Natural killer cell (primary cell): Measurements from ENCODE around the gene S100A7A. TPM values are rescaled to one million over a fixed set of nuclear protein-coding genes. Genes with fewer than 3 reads are reported as not detected.
"Not testable (repeated sequence)": the region's sequence is repeated elsewhere in the genome, so short reads cannot be mapped to it uniquely, and the experiment has no call there.

Source experiments
- ATAC-seq, 3 donors: fragments of 150-1000 bp in 2 of 3; fragments of 200-7000 bp in 1 of 3; cut with Tn5 transposase; 1 replicate in 1 of 3; 2 replicates in 2 of 3; pipeline ENCODE4 v1.10.0; 2021; ENCODE audit warnings: mild to moderate bottlenecking in 2 of 3, moderate library complexity in 2 of 3
- DNase-seq, 2 donors: peaks; one replicate each; pipeline versions ENCODE4 v3.0.0 to v3.0.0-alpha.2; 2013 to 2021; ENCODE audit warnings: mixed read lengths in 1 of 2
- H3K27ac ChIP-seq: one replicate; pipeline ENCODE4 v1.5.1; 2013; ENCODE audit warnings: mild to moderate bottlenecking, low read length
- H3K27me3 ChIP-seq: one replicate; pipeline ENCODE4 v1.6.1; 2013; ENCODE audit warnings: low read length; ENCODE audit not compliant: control insufficient read depth, insufficient read depth
- H3K36me3 ChIP-seq: one replicate; pipeline ENCODE4 v1.6.1; 2013; ENCODE audit warnings: low read length; ENCODE audit not compliant: control insufficient read depth, insufficient read depth
- H3K4me1 ChIP-seq: one replicate; pipeline ENCODE4 v1.6.1; 2013; ENCODE audit warnings: low read length; ENCODE audit not compliant: control insufficient read depth, insufficient read depth
- H3K4me3 ChIP-seq: one replicate; pipeline ENCODE4 v1.5.1; 2013; ENCODE audit warnings: low read length
- H3K9me3 ChIP-seq: one replicate; pipeline ENCODE4 v1.6.1; 2013; ENCODE audit warnings: low read length; ENCODE audit not compliant: control insufficient read depth, insufficient read depth
- H3K27ac Mint-ChIP-seq, 2 donors: one replicate each; pipeline ENCODE4 v1.8.0; 2022; ENCODE audit warnings: mild to moderate bottlenecking in 2 of 2, mixed read lengths in 2 of 2, moderate library complexity in 1 of 2
- H3K27me3 Mint-ChIP-seq, 2 donors: one replicate each; pipeline ENCODE4 v1.8.0; 2022; ENCODE audit warnings: low read depth in 2 of 2, mixed read lengths in 2 of 2
- H3K36me3 Mint-ChIP-seq: one replicate; pipeline ENCODE4 v1.8.0; 2022; ENCODE audit warnings: mixed read lengths
- H3K4me1 Mint-ChIP-seq, 2 donors: one replicate each; pipeline ENCODE4 v1.8.0; 2022; ENCODE audit warnings: mixed read lengths in 2 of 2
- H3K4me3 Mint-ChIP-seq: one replicate; pipeline ENCODE4 v1.8.0; 2022; ENCODE audit warnings: mild to moderate bottlenecking, moderate library complexity, mixed read lengths
- H3K9me3 Mint-ChIP-seq, 2 donors: one replicate each; pipeline ENCODE4 v1.8.0; 2022; ENCODE audit warnings: mixed read lengths in 2 of 2
- WGBS: methylation state at CpG from one replicate; pipeline ENCODE4 v1.1.7; 2013; ENCODE audit warnings: missing lambda C conversion rate; ENCODE audit not compliant: insufficient coverage; 5-methylcytosine and 5-hydroxymethylcytosine counted together
- intact Hi-C: fragments of 100-400 bp; cut with micrococcal nuclease; formaldehyde crosslinking; loops from one replicate; pipeline ENCODE4 v1.14.2; 2022
- total RNA-seq, 4 donors: library from RNA; stranded (reverse); fragments of 120-200 nt in 1 of 4; gene quantifications; one replicate each; pipeline versions ENCODE4 v1.2.3 to v1.2.4, GENCODE V29; 2013 to 2022
- TF ChIP-seq, protein P1 (sequence below): fragments of 200-600 bp; IDR thresholded peaks from one replicate; pipeline ENCODE4 v1.8.0; 2022; ENCODE audit warnings: antibody characterized with exemption

S100A7A gene
- total RNA-seq, 3 donors from 2014 or later (not counting 1 experiment from before 2014, with no cell fraction given): not detected

- intact Hi-C loops: loop anchor here (2.0 kb wide), 1 partner anchor 51 kb away; no protein-coding TSS in a partner anchor
- Mint-ChIP-seq H3K36me3 (no peaks in the 10 kb centered on the region), H3K4me3 (no peak overlapping the region), H3K4me1 (no peaks in the 10 kb centered on the region), H3K27ac (no peak overlapping the region), H3K9me3 (no peaks in the 10 kb centered on the region), H3K27me3 (peaks cover 7 to 14% of the 10 kb centered on the region in 2 donors)
- WGBS: 87% methylated on average over 7 of the region's 7 CpGs
- H3K36me3 ChIP-seq: no peaks in the 10 kb centered on the region
- H3K4me1 ChIP-seq: peaks cover 2% of the 10 kb centered on the region
- H3K9me3 ChIP-seq: no peaks in the 10 kb centered on the region
- TF ChIP-seq, protein P1, sequence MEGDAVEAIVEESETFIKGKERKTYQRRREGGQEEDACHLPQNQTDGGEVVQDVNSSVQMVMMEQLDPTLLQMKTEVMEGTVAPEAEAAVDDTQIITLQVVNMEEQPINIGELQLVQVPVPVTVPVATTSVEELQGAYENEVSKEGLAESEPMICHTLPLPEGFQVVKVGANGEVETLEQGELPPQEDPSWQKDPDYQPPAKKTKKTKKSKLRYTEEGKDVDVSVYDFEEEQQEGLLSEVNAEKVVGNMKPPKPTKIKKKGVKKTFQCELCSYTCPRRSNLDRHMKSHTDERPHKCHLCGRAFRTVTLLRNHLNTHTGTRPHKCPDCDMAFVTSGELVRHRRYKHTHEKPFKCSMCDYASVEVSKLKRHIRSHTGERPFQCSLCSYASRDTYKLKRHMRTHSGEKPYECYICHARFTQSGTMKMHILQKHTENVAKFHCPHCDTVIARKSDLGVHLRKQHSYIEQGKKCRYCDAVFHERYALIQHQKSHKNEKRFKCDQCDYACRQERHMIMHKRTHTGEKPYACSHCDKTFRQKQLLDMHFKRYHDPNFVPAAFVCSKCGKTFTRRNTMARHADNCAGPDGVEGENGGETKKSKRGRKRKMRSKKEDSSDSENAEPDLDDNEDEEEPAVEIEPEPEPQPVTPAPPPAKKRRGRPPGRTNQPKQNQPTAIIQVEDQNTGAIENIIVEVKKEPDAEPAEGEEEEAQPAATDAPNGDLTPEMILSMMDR: no peak
- no peak for DNase-seq
- H3K27me3 ChIP-seq: no peaks in the 10 kb centered on the region
- H3K27ac ChIP-seq: no peak overlapping the region
- ATAC-seq: no peak
- no peak overlapping the region for H3K4me3 ChIP-seq
Measured at GRCh38 chr1:153404086-153404635, 12.2 kb upstream of the S100A7A start.

DNA sequence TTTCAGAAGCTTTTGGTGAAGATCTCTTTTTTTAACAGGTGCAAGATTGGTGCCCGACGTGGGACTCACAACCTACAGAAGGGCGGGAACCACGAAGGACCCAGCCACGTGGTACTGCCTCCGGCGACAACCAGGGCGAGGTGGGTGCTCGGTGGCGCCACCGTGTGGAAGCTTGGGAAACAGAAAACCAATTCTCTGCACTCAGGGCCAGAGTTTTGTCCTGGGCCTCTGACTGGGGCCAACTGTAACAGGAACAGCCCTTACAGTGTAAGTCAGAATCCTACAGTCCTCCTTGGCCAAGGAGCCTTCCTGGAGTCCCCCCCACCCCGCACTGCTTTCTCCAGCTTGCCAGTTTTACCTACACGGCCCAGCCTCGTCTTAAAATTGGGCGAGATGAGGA is 11.6 kb upstream of the S100A7A start:
- Histone ChIP-seq H3K27me3 (no peaks in the 10 kb centered on the region), H3K9me3 (no peaks in the 10 kb centered on the region), H3K4me3 (no peak overlapping the region), H3K36me3 (no peaks in the 10 kb centered on the region), H3K4me1 (peaks cover 2% of the 10 kb centered on the region), H3K27ac (no peak overlapping the region)
- Mint-ChIP-seq H3K27me3 (peaks cover 11 to 18% of the 10 kb centered on the region in 2 donors), H3K36me3 (no peaks in the 10 kb centered on the region), H3K4me3 (no peak overlapping the region), H3K9me3 (no peaks in the 10 kb centered on the region), H3K27ac (no peak overlapping the region), H3K4me1 (no peaks in the 10 kb centered on the region)
- ATAC-seq (peak; percentile 55 to 78 (median 76)), DNase-seq (peak; percentile 24 to 67)
- TF ChIP-seq, protein P1: peak; percentile 39
- WGBS: 30% methylated on average over 15 of the region's 15 CpGs
- intact Hi-C loops: loop anchor here (2.0 kb wide), 1 partner anchor 52 kb away; no protein-coding TSS in a partner anchor

- H3K36me3 ChIP-seq, DNase-seq, H3K4me3 ChIP-seq, H3K9me3 Mint-ChIP-seq, H3K36me3 Mint-ChIP-seq, H3K27ac Mint-ChIP-seq, H3K9me3 ChIP-seq, ATAC-seq, H3K27me3 ChIP-seq, H3K4me3 Mint-ChIP-seq, H3K4me1 ChIP-seq, H3K27ac ChIP-seq, H3K4me1 Mint-ChIP-seq: not testable (repeated sequence)
- intact Hi-C loops: loop anchor here (2.0 kb wide), 1 partner anchor 53 kb away; no protein-coding TSS in a partner anchor
- 81% methylated on average over 5 of the region's 6 CpGs for WGBS
- peaks cover 13 to 25% of the 10 kb centered on the region in 2 donors for H3K27me3 Mint-ChIP-seq
Measured at GRCh38 chr1:153405825-153406599, 10.3 kb upstream of the S100A7A start.

DNA sequence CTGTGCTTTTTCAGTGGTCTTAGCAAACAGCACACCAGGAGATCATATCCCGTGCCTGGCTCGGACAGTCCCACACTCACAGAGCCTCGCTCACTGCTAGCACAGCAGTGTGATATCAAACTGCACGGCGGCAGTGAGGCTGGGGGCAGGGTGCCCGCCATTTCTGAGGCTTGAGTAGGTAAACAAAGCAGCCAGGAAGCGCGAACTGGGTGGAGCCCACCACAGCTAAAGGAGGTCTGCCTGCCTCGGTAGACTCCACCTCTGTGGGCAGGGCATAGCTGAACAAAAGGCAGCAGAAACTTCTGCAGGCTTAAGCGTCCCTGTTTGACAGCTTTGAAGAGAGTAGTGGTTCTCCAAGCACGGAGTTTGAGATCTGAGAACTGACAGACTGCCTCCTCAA is 9.0 kb upstream of the S100A7A start:
- H3K4me1 ChIP-seq, H3K27me3 ChIP-seq, H3K36me3 Mint-ChIP-seq, DNase-seq, H3K9me3 ChIP-seq, H3K27ac Mint-ChIP-seq, H3K27ac ChIP-seq, intact Hi-C loops, H3K4me1 Mint-ChIP-seq, H3K4me3 ChIP-seq, H3K36me3 ChIP-seq, ATAC-seq, H3K4me3 Mint-ChIP-seq, H3K9me3 Mint-ChIP-seq: not testable (repeated sequence)
- WGBS: 68% methylated on average over 11 of the region's 11 CpGs
- peaks cover 13 to 33% of the 10 kb centered on the region in 2 donors for H3K27me3 Mint-ChIP-seq

DNA sequence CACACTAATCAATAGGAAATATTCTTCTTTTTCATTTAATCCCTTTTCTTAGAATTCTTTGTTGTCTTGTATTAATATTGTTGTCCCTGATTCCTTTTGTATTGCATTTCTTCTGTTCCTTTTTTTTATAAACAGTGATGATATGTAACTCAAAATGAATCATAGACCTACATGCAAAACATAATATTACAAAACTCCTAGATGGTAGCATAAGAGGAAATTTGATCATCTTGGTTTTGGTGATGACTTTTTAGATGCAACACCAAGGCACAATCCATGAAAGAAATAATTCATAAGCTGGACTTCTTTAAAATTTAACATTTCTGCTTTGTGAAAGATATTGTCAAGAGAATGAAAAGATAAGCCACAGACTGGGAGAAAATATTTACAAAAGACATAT is 2.4 kb upstream of the S100A7A start:
- ATAC-seq, H3K27ac ChIP-seq, H3K4me1 Mint-ChIP-seq, H3K4me3 ChIP-seq, H3K4me1 ChIP-seq, H3K36me3 ChIP-seq, H3K4me3 Mint-ChIP-seq, H3K27ac Mint-ChIP-seq, H3K27me3 ChIP-seq, H3K9me3 ChIP-seq, intact Hi-C loops, DNase-seq, H3K36me3 Mint-ChIP-seq, H3K9me3 Mint-ChIP-seq: not testable (repeated sequence)
- peaks cover 19% of the 10 kb centered on the region in 2 donors for H3K27me3 Mint-ChIP-seq
